Esophagus squamous epithelium (tissue), 4 donors: ENCODE data around the gene SRD5A3.

Experiments used
- CTCF ChIP-seq, 6 experiments: fragments of 450-650 bp in 4 of 6; fragments of 200-600 bp in 2 of 6; sonication (generic) in 2 of 6; IDR thresholded peaks; one replicate each; pipeline ENCODE4 v1.5.1; 2016 to 2019; ENCODE audit warnings: antibody characterized with exemption in 6 of 6, mild to moderate bottlenecking in 4 of 6, moderate library complexity in 4 of 6
- POLR2A ChIP-seq, 4 donors: fragments of 450-650 bp; IDR thresholded peaks; one replicate each; pipeline ENCODE4 v1.6.1; 2017; ENCODE audit warnings: antibody characterized with exemption in 4 of 4, mild to moderate bottlenecking in 4 of 4, moderate library complexity in 3 of 4

DNA sequence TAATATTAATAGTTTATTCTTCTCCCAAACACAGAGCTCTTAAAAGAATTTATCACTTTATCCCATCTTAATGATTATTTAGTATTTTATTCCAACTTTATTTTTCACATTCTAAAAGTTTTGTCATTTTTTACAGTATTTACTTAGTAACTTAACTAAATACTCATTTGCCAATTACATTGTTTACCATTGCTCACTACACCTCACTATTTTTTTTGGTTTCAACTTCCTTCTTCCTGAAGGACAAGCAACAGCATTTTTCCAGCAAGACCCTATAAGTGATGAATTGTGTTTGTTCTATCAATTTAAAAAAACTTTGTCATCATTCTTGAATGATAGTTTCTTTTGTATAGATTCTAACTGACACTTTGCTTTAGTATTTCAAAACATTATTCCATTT lies 19.4 kb upstream of the SRD5A3 start:
- TF ChIP-seq CTCF (IDR thresholded peaks at IDR 0.05) (no peak), POLR2A (IDR thresholded peaks at IDR 0.05) (no peak)
